Stimulated activated naive CD4-positive, alpha-beta T cell (primary cell): ENCODE measurements around the gene NOP14.
"Not testable (repeated sequence)": the region's sequence is repeated elsewhere in the genome, so short reads cannot be mapped to it uniquely, and the experiment has no call there.

ENCODE experiments used
- DNase-seq, 6 experiments: peaks; one replicate each; lab custom pipeline; 2025; lab: John Stamatoyannopoulos, UW

NOP14 gene

GRCh38 chr4:2963175-2963965 is at the start of gene NOP14, which contains the start of gene GRK4:
Gene NOP14 (minus strand): TSS chr4:2963406. CDS start chr4:2963319, 87 bp downstream.
Gene GRK4 (plus strand): TSS chr4:2963571. CDS start chr4:2964071, 500 bp downstream.
- peak; percentile 91 to 97 (median 95) for DNase-seq

- DNase-seq = no peak
Observed at GRCh38 chr4:3011456-3012220, 48.4 kb upstream of the NOP14 start.

- no peak for DNase-seq
Observed at GRCh38 chr4:3010998-3011397, 47.8 kb upstream of the NOP14 start.

- DNase-seq = no peak
Observed at GRCh38 chr4:3010577-3010976, 47.4 kb upstream of the NOP14 start.

- no peak for DNase-seq
Observed at GRCh38 chr4:3009422-3009821, 46.2 kb upstream of the NOP14 start.

- DNase-seq = no peak
Observed at GRCh38 chr4:3007724-3008123, 44.5 kb upstream of the NOP14 start.

- no peak for DNase-seq
Observed at GRCh38 chr4:2996415-2996814, 33.2 kb upstream of the NOP14 start.

- DNase-seq = no peak
Observed at GRCh38 chr4:2995546-2996265, 32.5 kb upstream of the NOP14 start.

GRCh38 chr4:2994917-2995316 is 31.7 kb upstream of the NOP14 start:
- DNase-seq = no peak

- no peak for DNase-seq
Observed at GRCh38 chr4:2991243-2991642, 28.0 kb upstream of the NOP14 start.

GRCh38 chr4:2983715-2984114 is 20.5 kb upstream of the NOP14 start:
- DNase-seq = not testable (repeated sequence)

GRCh38 chr4:2982012-2982411 is 18.8 kb upstream of the NOP14 start:
- no peak for DNase-seq

GRCh38 chr4:2981256-2981819 is 18.1 kb upstream of the NOP14 start:
- no peak for DNase-seq

GRCh38 chr4:2977211-2978088 is 14.2 kb upstream of the NOP14 start:
- DNase-seq = no peak

- DNase-seq = no peak
Observed at GRCh38 chr4:2971275-2971674, 8.1 kb upstream of the NOP14 start.

- DNase-seq = no peak
Observed at GRCh38 chr4:2968381-2968780, 5.2 kb upstream of the NOP14 start.

GRCh38 chr4:2965262-2965661 is 2.1 kb upstream of the NOP14 start:
- DNase-seq = no peak

GRCh38 chr4:2964706-2965258 is 1.6 kb upstream of the NOP14 start:
- DNase-seq = no peak

- DNase-seq = no peak
Observed at GRCh38 chr4:2963966-2964471, 813 bp upstream of the NOP14 start.

- DNase-seq = no peak
Observed at GRCh38 chr4:2962614-2963174, 512 bp downstream of the NOP14 start.
